OCI-LY3 (cell line): Measurements from ENCODE around the gene ELL3.

Source experiments
- EZH2phosphoT487 ChIP-seq: fragments of 200-600 bp; shearing (Covaris generic); IDR thresholded peaks from 2 replicates; pipeline ENCODE4 v1.6.1; 2018; ENCODE audit warnings: antibody characterized with exemption, mixed run types, low read depth
- TF ChIP-seq, protein P1 (sequence below): fragments of 200-600, 300-600 bp; sonication (generic); IDR thresholded peaks from 2 replicates; pipeline ENCODE4 v1.5.1; 2014; ENCODE audit warnings: antibody characterized with exemption, low read length, low read depth

GRCh38 chr15:43769584-43770228 lies 7.1 kb downstream of the ELL3 start:
- TF ChIP-seq, protein P1, sequence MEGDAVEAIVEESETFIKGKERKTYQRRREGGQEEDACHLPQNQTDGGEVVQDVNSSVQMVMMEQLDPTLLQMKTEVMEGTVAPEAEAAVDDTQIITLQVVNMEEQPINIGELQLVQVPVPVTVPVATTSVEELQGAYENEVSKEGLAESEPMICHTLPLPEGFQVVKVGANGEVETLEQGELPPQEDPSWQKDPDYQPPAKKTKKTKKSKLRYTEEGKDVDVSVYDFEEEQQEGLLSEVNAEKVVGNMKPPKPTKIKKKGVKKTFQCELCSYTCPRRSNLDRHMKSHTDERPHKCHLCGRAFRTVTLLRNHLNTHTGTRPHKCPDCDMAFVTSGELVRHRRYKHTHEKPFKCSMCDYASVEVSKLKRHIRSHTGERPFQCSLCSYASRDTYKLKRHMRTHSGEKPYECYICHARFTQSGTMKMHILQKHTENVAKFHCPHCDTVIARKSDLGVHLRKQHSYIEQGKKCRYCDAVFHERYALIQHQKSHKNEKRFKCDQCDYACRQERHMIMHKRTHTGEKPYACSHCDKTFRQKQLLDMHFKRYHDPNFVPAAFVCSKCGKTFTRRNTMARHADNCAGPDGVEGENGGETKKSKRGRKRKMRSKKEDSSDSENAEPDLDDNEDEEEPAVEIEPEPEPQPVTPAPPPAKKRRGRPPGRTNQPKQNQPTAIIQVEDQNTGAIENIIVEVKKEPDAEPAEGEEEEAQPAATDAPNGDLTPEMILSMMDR: peak; percentile 82
- TF ChIP-seq EZH2phosphoT487: no peak
